Measurements from ENCODE around the gene BCAN. TPM values are rescaled to one million over a fixed set of nuclear protein-coding genes. Genes with fewer than 3 reads are reported as not detected.

Gene BCAN
- total RNA-seq, 1 donor from 2014 or later, result 2.0 TPM

- intact Hi-C loops (cut with DNase I), result no loop called here
- Histone ChIP-seq H3K4me1 (peaks cover 17% of the 10 kb centered on the region), H3K4me3 (no peak overlapping the region), H3K9me3 (no peaks in the 10 kb centered on the region), H3K27me3 (no peaks in the 10 kb centered on the region), H3K27ac (no peak overlapping the region), H3K36me3 (no peaks in the 10 kb centered on the region)
- DNase-seq (ENCODE audit: extremely low spot score in 2 of 2), result no peak
- no peak for TF ChIP-seq POLR2AphosphoS5 (IDR thresholded peaks at IDR 0.05; ENCODE audit: insufficient read depth in 1 of 2, low read depth in 1 of 2)
- TF ChIP-seq CTCF (IDR thresholded peaks at IDR 0.05), result no peak
- TF ChIP-seq POLR2A (IDR thresholded peaks at IDR 0.05), result no peak
Measured at GRCh38 chr1:156644146-156644545, 2.2 kb downstream of the BCAN start.

- TF ChIP-seq POLR2A (IDR thresholded peaks at IDR 0.05) (no peak), CTCF (IDR thresholded peaks at IDR 0.05) (no peak)
- H3K36me3 ChIP-seq, result no peaks in the 10 kb centered on the region
- H3K27me3 ChIP-seq, result no peaks in the 10 kb centered on the region
- intact Hi-C loops (cut with DNase I), result no loop called here
- no peak overlapping the region for H3K27ac ChIP-seq
- no peaks in the 10 kb centered on the region for H3K9me3 ChIP-seq
- no peak for DNase-seq (ENCODE audit: extremely low spot score in 2 of 2)
- H3K4me1 ChIP-seq, result peaks cover 17% of the 10 kb centered on the region
- no peak overlapping the region for H3K4me3 ChIP-seq
Measured at GRCh38 chr1:156644640-156645039, 2.7 kb downstream of the BCAN start.

- no peaks in the 10 kb centered on the region for H3K9me3 ChIP-seq
- no peak overlapping the region for H3K4me3 ChIP-seq
- TF ChIP-seq CTCF (IDR thresholded peaks at IDR 0.05) (no peak), POLR2AphosphoS5 (IDR thresholded peaks at IDR 0.05; ENCODE audit: insufficient read depth in 1 of 2, low read depth in 1 of 2) (no peak), POLR2A (IDR thresholded peaks at IDR 0.05) (no peak)
- H3K36me3 ChIP-seq, result no peaks in the 10 kb centered on the region
- no peak for DNase-seq (ENCODE audit: extremely low spot score in 2 of 2)
- no peaks in the 10 kb centered on the region for H3K27me3 ChIP-seq
- intact Hi-C loops (cut with DNase I), result no loop called here
- H3K27ac ChIP-seq, result no peak overlapping the region
- H3K4me1 ChIP-seq, result peaks cover 17% of the 10 kb centered on the region
Measured at GRCh38 chr1:156645056-156645455, 3.1 kb downstream of the BCAN start.

- Histone ChIP-seq H3K9me3 (no peaks in the 10 kb centered on the region), H3K4me1 (peaks cover 17% of the 10 kb centered on the region), H3K36me3 (no peaks in the 10 kb centered on the region), H3K27me3 (no peaks in the 10 kb centered on the region), H3K27ac (no peak overlapping the region), H3K4me3 (no peak overlapping the region)
- TF ChIP-seq POLR2A (IDR thresholded peaks at IDR 0.05) (no peak), POLR2AphosphoS5 (IDR thresholded peaks at IDR 0.05; ENCODE audit: insufficient read depth in 1 of 2, low read depth in 1 of 2) (no peak), CTCF (IDR thresholded peaks at IDR 0.05) (no peak)
- no peak for DNase-seq (ENCODE audit: extremely low spot score in 2 of 2)
- intact Hi-C loops (cut with DNase I), result no loop called here
Measured at GRCh38 chr1:156645666-156646065, 3.7 kb downstream of the BCAN start.

- H3K4me3 ChIP-seq, result no peak overlapping the region
- TF ChIP-seq POLR2A (IDR thresholded peaks at IDR 0.05) (no peak), POLR2AphosphoS5 (IDR thresholded peaks at IDR 0.05; ENCODE audit: insufficient read depth in 1 of 2, low read depth in 1 of 2) (no peak), CTCF (IDR thresholded peaks at IDR 0.05) (no peak)
- intact Hi-C loops (cut with DNase I), result no loop called here
- no peaks in the 10 kb centered on the region for H3K27me3 ChIP-seq
- H3K9me3 ChIP-seq, result no peaks in the 10 kb centered on the region
- no peak for DNase-seq (ENCODE audit: extremely low spot score in 2 of 2)
- H3K36me3 ChIP-seq, result no peaks in the 10 kb centered on the region
- H3K27ac ChIP-seq, result no peak overlapping the region
- peaks cover 8% of the 10 kb centered on the region for H3K4me1 ChIP-seq
Measured at GRCh38 chr1:156646738-156647211, 4.9 kb downstream of the BCAN start.
